Skeletal muscle satellite cell (primary cell): ENCODE measurements around the gene LHFPL2.

Experiments used
- H3K27me3 ChIP-seq: 2 replicates; pipeline ENCODE4 v1.7.0; 2013; ENCODE audit warnings: low read length; ENCODE audit not compliant: control insufficient read depth, insufficient read depth
- H3K36me3 ChIP-seq: 2 replicates; pipeline ENCODE4 v1.7.0; 2013; ENCODE audit warnings: mild to moderate bottlenecking, control low read depth, low read length; ENCODE audit not compliant: insufficient read depth
- H3K4me1 ChIP-seq: 2 replicates; pipeline ENCODE4 v1.7.0; 2013; ENCODE audit warnings: low read length; ENCODE audit not compliant: control insufficient read depth, insufficient read depth
- H3K4me2 ChIP-seq: 2 replicates; pipeline ENCODE4 v1.7.0; 2013; ENCODE audit warnings: mild to moderate bottlenecking, low read length
- H3K4me3 ChIP-seq: 2 replicates; pipeline ENCODE4 v1.7.0; 2013; ENCODE audit warnings: low read length
- H3K9ac ChIP-seq: 2 replicates; pipeline ENCODE4 v1.7.0; 2013; ENCODE audit warnings: mild to moderate bottlenecking, low read depth, low read length, moderate library complexity
- H3K9me3 ChIP-seq: replicated peaks from 2 replicates; pipeline ENCODE4 v1.7.0; 2013; ENCODE audit warnings: mild to moderate bottlenecking, control low read depth, low read length

Gene LHFPL2

GRCh38 chr5:78536661-78537196 lies 111.8 kb downstream of the LHFPL2 start:
- H3K4me1 ChIP-seq, result peaks cover 28% of the 10 kb centered on the region
- no peak overlapping the region for H3K4me2 ChIP-seq
- no peaks in the 10 kb centered on the region for H3K36me3 ChIP-seq
- no peak overlapping the region for H3K4me3 ChIP-seq
- no peaks in the 10 kb centered on the region for H3K9me3 ChIP-seq
- no peak overlapping the region for H3K9ac ChIP-seq
- H3K27me3 ChIP-seq, result no peaks in the 10 kb centered on the region

GRCh38 chr5:78534905-78535200 lies 113.7 kb downstream of the LHFPL2 start:
- no peaks in the 10 kb centered on the region for H3K27me3 ChIP-seq
- H3K36me3 ChIP-seq, result no peaks in the 10 kb centered on the region
- no peak overlapping the region for H3K4me3 ChIP-seq
- H3K9me3 ChIP-seq, result no peaks in the 10 kb centered on the region
- peak overlapping the region; percentile 38 for H3K4me2 ChIP-seq
- peaks cover 30% of the 10 kb centered on the region for H3K4me1 ChIP-seq
- peak overlapping the region; percentile 13 for H3K9ac ChIP-seq

- Histone ChIP-seq H3K4me3 (no peak overlapping the region), H3K36me3 (no peaks in the 10 kb centered on the region), H3K27me3 (no peaks in the 10 kb centered on the region), H3K4me1 (peaks cover 33% of the 10 kb centered on the region), H3K9me3 (no peaks in the 10 kb centered on the region), H3K9ac (peak overlapping the region; percentile 13), H3K4me2 (peak overlapping the region; percentile 38)
Observed at GRCh38 chr5:78534148-78534904, 114.2 kb downstream of the LHFPL2 start.

- H3K9me3 ChIP-seq, result no peaks in the 10 kb centered on the region
- H3K9ac ChIP-seq, result no peak overlapping the region
- no peaks in the 10 kb centered on the region for H3K36me3 ChIP-seq
- H3K4me3 ChIP-seq, result no peak overlapping the region
- H3K4me2 ChIP-seq, result no peak overlapping the region
- H3K27me3 ChIP-seq, result no peaks in the 10 kb centered on the region
- H3K4me1 ChIP-seq, result peaks cover 42% of the 10 kb centered on the region
Observed at GRCh38 chr5:78533356-78533755, 115.2 kb downstream of the LHFPL2 start.

- H3K4me1 ChIP-seq, result peaks cover 68% of the 10 kb centered on the region
- H3K4me2 ChIP-seq, result peak overlapping the region; percentile 1
- no peaks in the 10 kb centered on the region for H3K36me3 ChIP-seq
- no peaks in the 10 kb centered on the region for H3K27me3 ChIP-seq
- peak overlapping the region; percentile 64 for H3K9ac ChIP-seq
- no peaks in the 10 kb centered on the region for H3K9me3 ChIP-seq
- no peak overlapping the region for H3K4me3 ChIP-seq
Observed at GRCh38 chr5:78530342-78531096, 118.1 kb downstream of the LHFPL2 start.

DNA sequence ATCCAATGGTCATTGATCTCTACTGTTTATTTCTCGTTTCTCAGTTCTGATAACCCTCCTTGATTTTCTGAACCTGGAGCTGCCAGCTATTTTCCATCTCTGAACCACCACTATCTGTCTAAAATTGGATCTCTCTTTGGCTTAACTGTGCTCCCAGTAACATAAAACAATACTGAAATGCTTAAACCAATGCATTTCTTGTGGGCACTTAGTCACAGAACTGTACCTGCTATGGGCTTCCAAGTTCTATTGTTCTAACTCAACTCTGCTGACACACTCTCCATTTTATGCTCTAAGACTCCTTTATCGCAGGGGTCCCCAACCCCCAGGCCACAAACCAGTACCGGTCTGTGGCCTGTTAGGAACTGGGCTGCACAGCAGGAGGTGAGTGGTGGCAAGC lies 120.6 kb downstream of the LHFPL2 start:
- Histone ChIP-seq H3K4me2 (peak overlapping the region; percentile 51), H3K9me3 (no peaks in the 10 kb centered on the region), H3K4me3 (peak overlapping the region; percentile 3), H3K4me1 (peaks cover 64% of the 10 kb centered on the region), H3K36me3 (no peaks in the 10 kb centered on the region), H3K9ac (peak overlapping the region; percentile 82), H3K27me3 (no peaks in the 10 kb centered on the region)

- Histone ChIP-seq H3K9ac (peak overlapping the region; percentile 82), H3K27me3 (no peaks in the 10 kb centered on the region), H3K9me3 (no peaks in the 10 kb centered on the region), H3K4me3 (peak overlapping the region; percentile 45), H3K4me1 (peaks cover 63% of the 10 kb centered on the region), H3K4me2 (peak overlapping the region; percentile 67), H3K36me3 (no peaks in the 10 kb centered on the region)
Observed at GRCh38 chr5:78527054-78527859, 121.3 kb downstream of the LHFPL2 start.

DNA sequence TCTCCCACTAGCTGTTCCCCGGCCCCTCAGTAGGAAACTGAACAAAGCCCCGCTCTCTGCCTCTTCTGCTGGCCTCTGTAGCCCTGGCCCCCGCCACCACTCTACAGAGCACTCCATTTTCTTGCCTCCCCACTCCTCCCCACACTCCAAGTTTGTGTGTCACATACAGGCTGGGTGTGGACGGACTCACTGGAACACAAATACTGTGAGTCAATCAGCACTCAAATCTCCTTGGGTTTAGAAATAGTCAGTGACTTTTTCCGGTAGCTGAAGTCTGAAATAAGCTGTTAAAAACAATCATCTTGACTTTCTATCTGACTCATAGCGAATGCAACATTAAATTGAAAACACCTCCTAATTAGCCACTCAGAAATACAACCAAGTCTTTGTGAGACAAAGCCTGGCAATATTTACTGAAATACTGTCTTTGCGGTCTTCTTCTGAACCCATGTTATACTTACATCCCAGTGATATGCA lies 122.5 kb downstream of the LHFPL2 start:
- no peaks in the 10 kb centered on the region for H3K36me3 ChIP-seq
- H3K27me3 ChIP-seq, result no peaks in the 10 kb centered on the region
- H3K4me1 ChIP-seq, result peaks cover 62% of the 10 kb centered on the region
- peak overlapping the region; percentile 67 for H3K4me2 ChIP-seq
- H3K4me3 ChIP-seq, result peak overlapping the region; percentile 45
- H3K9me3 ChIP-seq, result no peaks in the 10 kb centered on the region
- H3K9ac ChIP-seq, result peak overlapping the region; percentile 82

DNA sequence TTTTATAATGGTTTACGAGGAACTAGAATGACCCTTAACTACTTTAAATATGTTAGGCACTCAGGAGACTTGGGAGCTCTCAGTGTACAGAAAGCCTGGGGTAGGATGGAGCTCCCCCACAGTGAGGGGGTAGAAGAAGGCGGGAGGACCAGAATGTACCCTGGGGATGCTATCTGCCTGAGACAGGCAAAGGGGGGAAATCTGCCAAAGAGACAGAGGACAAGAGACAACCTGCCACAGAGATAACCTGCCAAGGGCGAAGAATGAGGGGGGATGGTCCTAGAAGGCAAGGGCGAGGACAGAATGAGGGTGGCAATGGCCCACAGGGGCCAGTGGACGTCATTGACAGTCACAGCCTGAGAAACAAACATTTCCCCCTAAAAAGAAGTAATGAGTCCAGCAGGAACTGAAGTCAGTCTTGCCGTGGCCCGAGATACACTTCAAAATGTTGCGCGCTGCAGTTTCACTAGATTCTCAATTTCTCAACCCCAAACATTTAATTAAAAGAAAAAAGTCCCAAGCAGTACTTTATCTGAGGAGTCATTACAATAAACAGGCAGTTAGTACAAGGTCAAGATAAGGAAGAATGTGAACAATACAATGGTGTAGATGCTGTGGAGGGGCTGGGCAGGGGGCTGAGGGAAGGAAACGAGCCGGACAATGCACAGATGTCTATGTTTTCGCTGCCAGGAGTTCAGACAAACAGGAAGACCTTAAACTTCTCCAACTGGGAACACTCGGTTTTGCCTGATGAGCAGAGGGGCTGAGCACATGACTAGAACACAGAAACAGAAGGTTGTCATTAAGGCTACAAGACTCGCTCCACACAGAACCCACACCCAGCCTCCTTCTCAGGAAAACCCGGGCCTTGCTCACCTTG lies 125.0 kb downstream of the LHFPL2 start:
- no peaks in the 10 kb centered on the region for H3K36me3 ChIP-seq
- H3K4me2 ChIP-seq, result no peak overlapping the region
- H3K9ac ChIP-seq, result no peak overlapping the region
- no peaks in the 10 kb centered on the region for H3K9me3 ChIP-seq
- H3K4me3 ChIP-seq, result no peak overlapping the region
- H3K4me1 ChIP-seq, result peaks cover 59% of the 10 kb centered on the region
- no peaks in the 10 kb centered on the region for H3K27me3 ChIP-seq

- Histone ChIP-seq H3K27me3 (no peaks in the 10 kb centered on the region), H3K4me3 (no peak overlapping the region), H3K4me2 (no peak overlapping the region), H3K36me3 (no peaks in the 10 kb centered on the region), H3K9me3 (no peaks in the 10 kb centered on the region), H3K9ac (no peak overlapping the region), H3K4me1 (peaks cover 58% of the 10 kb centered on the region)
Observed at GRCh38 chr5:78522476-78523260, 125.9 kb downstream of the LHFPL2 start.
